HG03354 (cell line): Measurements from ENCODE around the gene RAB10.
"Not testable (repeated sequence)": the region's sequence is repeated elsewhere in the genome, so short reads cannot be mapped to it uniquely, and the experiment has no call there.

Source experiments
- ATAC-seq: cut with Tn5 transposase; IDR thresholded peaks from one replicate; pipeline ENCODE4 v1.9.1; 2021; ENCODE audit warnings: mild to moderate bottlenecking; ENCODE audit not compliant: unreplicated experiment, poor library complexity, severe bottlenecking

Gene RAB10

GRCh38 chr2:26013668-26014067 lies 20.2 kb upstream of the RAB10 start:
- no peak for ATAC-seq

GRCh38 chr2:26016012-26016705 lies 17.7 kb upstream of the RAB10 start:
- ATAC-seq, result no peak

DNA sequence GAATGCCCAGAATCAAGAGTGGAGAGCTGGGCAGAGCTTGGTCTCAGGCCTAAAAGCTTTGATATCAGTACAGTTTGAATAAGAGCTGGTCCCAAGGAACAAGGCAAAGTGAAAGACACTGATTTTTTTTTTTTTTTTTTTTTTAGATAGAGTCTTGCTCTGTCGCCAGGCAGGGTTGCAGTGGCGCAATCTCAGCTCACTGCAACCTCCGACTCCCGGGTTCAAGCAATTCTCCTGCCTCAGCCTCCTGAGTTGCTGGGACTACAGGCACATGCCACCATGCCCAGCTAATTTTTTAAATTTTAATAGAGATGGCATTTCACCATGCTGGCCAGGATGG lies 17.2 kb upstream of the RAB10 start:
- not testable (repeated sequence) for ATAC-seq

DNA sequence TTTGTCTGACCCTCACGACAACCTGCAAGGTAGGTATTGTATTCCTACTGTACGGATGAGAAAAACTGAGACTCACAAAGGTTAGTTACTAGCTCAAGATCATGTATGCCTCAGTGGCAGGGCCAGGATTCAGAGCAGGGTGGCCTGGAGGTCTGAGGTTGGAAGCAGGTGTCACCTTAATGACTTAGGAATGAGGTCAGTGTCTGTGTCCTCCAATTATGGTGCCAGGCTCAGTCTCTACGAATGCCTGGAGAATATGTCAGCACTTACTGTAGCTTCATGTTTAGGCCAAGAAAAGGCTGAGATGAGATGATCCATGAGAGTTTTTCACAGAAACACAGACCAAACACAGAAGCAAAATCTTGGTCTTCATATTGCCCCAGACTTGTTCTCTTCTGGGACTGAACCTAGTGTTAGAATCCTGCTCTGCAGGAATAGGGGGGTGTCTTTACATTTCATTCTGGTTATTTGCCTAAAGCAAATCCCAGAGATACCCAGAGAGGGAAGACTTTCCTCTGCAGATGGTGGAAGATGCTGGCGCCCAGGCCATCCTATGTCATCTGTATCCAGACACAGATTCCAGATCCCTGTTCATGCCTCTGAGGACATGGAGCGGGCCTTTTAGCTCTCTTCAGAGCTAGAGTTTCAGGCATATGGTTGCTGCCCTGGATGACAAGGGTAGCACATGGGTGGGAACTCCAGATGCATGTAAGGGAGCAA lies 16.3 kb upstream of the RAB10 start:
- no peak for ATAC-seq

GRCh38 chr2:26018184-26019055 lies 15.5 kb upstream of the RAB10 start:
- peak; percentile 50 for ATAC-seq

DNA sequence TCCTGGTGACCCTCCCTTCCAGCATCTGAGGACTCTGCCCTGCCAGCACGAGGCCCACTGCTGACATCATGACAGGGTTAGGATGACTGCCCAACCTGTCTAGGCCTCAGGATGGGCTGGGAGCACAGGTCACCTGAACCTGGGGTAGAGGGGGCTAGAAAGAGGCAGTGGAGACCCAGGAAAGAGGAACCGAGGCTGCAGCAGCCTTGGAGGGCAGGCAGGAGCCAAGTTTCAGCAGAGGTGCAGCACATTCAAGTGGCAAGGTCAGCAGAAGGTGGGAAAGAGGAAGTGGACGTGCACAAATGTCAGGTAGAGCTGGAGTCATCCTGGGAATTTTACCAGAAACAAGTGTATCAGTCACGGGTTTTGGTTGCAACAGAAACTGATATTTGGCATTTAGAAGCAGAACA lies 13.6 kb upstream of the RAB10 start:
- no peak for ATAC-seq

DNA sequence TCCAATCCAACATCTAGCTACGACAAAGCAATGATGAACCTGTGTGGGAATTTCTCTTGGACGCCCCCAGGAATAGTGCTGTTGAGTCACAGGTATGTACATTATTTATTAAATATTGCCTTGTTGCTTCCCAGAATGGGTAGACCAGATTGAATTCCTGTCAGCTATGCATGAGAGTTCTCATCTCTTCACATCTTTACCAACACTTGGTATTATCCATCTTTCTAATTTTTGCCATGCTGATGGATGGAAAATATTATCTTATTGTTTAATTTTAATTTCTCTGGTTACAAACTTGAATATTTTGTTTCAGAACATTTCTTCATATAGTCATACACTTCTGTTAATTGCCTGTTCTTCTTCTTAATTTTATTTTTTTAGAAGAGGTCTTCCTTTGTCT lies 9.6 kb upstream of the RAB10 start:
- no peak for ATAC-seq

DNA sequence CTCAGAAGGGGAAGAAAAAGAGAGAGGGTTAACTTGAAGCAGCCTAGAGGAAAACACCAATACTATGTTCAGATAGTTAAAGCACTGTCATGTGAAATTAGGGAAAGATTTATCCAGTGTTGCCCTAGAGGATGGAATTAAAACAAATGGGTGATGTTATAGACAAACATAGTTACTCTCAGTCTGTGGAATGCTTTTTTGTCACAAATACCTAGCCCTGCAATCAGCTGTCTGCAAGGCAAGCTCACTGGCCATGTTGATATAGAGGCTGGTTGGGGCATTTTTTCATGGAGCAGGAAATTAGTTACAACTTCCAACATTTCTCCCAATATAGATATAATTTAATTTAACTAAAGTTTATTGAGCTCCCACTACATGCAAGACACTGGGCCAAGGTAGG lies 8.4 kb upstream of the RAB10 start:
- no peak for ATAC-seq

DNA sequence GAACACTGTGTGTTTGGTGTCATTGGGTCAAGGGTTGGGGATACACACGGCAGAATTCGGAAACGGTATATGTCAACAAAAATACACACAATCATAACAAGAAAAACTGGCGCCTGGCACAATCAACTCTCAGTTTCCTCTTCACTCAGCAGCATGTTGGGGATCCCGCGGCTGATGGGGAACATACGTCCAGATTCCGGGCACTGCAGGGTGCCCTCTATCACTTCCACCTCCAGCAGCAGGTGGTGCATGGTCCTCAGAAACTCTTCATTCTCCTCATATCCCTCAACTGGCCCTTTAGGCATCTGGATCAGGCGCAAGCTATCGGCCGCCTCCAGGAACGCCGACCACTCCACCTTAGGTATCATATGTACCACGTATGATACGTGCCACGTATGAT lies 5.8 kb upstream of the RAB10 start:
- not testable (repeated sequence) for ATAC-seq

DNA sequence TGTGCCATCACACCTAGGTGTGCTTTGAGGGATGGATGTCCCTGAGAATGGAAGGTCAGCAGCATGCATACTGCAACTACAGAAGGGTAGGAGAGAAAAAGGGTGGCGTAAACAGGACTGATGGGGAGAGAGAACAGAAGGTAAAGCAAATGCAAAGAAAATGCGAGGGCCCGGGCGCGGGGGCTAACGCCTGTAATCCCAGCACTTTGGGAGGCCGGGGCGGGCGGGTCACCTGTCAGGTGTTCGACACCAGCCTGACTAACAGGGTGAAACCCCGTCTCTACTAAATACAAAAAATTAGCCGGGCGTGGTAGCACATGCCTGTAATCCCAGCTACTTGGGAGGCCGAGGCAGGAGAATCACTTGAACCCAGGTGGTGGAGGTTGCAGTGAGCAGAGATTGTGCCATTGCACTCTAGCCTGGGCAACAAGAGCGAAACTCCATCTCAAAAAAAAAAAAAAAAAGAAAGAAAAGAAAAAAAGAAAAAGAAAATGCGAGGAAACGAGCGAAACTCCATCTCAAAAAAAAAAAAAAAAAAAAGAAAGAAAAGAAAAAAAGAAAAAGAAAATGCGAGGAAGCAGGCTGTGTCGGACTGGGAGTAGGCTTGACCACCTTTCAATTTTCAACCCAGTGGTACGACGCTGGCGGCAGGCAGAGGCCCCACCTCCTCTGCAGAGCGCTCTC lies 1.2 kb upstream of the RAB10 start:
- ATAC-seq, result peak; percentile 14

GRCh38 chr2:26033270-26033817 lies 540 bp upstream of the RAB10 start:
- peak; percentile 38 for ATAC-seq

- ATAC-seq, result no peak
These were observed 731 bp downstream of the RAB10 start for GRCh38 chr2:26034637-26034992.

DNA sequence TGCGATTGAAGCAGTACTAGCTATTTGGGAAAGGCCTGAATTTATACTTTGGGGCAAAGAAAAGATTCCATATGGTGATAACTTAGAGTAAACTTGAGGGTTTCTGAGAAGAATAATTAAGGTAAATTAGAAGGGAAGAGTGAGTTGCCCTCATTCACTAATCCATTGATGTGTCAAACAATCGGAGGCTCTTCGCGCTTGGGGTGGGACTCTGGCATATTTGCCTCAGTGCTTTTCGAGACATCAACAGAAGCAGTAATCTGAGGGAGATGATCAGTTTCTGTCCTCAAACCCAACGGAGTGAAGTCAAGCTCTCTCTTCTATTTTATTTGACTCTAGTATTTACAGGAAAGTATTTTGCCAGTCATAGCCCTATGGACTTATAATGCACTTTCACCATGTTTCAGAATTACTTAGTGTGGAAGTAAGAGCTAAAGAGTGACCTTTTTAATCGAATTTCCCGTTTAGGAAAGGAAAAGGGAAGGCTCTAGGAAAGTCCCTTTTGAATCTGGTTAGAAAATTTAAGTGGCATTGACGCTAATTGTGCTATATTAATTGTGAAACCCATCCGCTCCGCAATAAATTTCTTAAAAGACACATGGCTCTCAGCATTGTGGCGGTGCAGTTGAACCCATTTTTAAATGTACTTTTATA lies 1.3 kb downstream of the RAB10 start:
- ATAC-seq, result no peak

DNA sequence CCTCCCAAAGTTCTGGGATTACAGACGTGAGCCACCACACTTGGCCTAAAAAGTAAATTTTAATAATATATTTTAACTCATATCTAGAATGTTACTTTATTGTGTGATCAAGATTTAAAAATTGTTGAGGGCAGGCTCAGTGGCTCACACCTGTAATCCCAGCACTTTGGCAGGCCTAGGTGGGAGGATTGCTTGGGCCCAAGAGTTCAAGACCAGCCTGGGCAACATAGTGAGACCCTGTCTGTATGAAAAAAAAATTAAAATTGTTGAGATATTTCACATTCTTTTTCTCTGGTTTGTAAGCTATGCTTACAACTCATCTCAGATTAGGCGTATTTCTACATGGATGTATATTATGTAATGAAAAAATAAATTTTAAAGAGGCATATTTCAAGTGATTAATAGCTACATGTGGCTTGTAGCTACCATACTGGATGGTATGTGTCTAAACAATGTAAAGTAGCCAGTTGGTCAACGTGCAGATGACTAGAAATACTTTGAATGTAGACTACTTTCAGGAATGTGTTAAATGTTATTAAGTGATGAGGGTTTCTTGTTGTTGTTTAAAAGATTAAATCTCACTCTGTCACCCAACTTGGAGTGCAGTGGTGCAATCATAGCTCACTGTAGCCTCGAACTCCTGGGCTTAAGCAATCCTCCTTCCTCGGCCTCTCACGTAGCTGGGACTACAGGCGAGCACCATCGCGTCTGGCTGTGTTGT lies 5.9 kb downstream of the RAB10 start:
- no peak for ATAC-seq

- no peak for ATAC-seq
These were observed 9.2 kb downstream of the RAB10 start for GRCh38 chr2:26043109-26043508.

- ATAC-seq, result no peak
These were observed 10.2 kb downstream of the RAB10 start for GRCh38 chr2:26043862-26044696.

- no peak for ATAC-seq
These were observed 14.9 kb downstream of the RAB10 start for GRCh38 chr2:26048791-26049190.

DNA sequence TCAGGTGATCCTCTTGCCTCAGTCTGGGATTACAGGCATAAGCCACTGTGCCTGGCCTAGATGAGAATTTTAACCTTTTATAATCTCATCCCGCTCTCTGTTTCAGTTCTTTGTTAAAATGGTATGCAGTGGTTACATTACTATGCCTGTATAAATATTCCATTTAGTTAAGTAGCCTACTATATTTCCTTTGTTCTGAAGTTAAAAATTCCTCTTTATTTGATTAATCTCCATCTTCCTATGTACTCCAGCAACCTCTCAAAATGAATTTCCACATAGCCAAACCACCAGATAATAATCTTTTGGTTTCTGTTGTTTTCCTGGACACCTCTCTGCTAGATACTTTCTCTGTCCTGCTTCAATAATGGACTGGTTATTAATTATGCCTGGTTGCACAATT lies 15.8 kb downstream of the RAB10 start:
- no peak for ATAC-seq
